H1 (cell line): ENCODE results near the gene ZNF786. TPM values are rescaled to one million over a fixed set of nuclear protein-coding genes. Genes with fewer than 3 reads are reported as not detected.

Source experiments
- ASH2L ChIP-seq: fragments of 200-600, 300-600 bp; sonication (generic); IDR thresholded peaks from one replicate; pipeline ENCODE4 v1.7.1; 2017; ENCODE audit warnings: low read length
- CBX5 ChIP-seq: fragments of 300-800, 300-1000 bp; sonication (generic); IDR thresholded peaks from 2 replicates; pipeline ENCODE4 v1.7.1; 2016; ENCODE audit warnings: antibody characterized with exemption, low read length, low read depth
- CHD7 ChIP-seq: fragments of 300-600 bp; sonication (generic); IDR thresholded peaks from 2 replicates; pipeline ENCODE4 v1.7.1; 2012; ENCODE audit warnings: low read length, moderate library complexity, mild to moderate bottlenecking, inconsistent platforms; ENCODE audit not compliant: insufficient replicate concordance
- CTCF ChIP-seq, 3 experiments: IDR thresholded peaks; 1 replicate in 2 of 3; 2 replicates in 1 of 3; pipeline versions ENCODE4 v1.5.1 to v1.6.1; 2011; ENCODE audit warnings: low read length in 3 of 3, mild to moderate bottlenecking in 3 of 3, inconsistent platforms in 2 of 3, low read depth in 1 of 3, moderate library complexity in 1 of 3; ENCODE audit not compliant: insufficient read depth in 1 of 3; ENCODE audit errors: control extremely low read depth in 1 of 3
- SIRT6 ChIP-seq: IDR thresholded peaks from one replicate; pipeline ENCODE4 v1.7.1; 2012; ENCODE audit warnings: low read length, inconsistent platforms
- SIX5 ChIP-seq: IDR thresholded peaks from 2 replicates; pipeline ENCODE4 v1.6.1; 2011; ENCODE audit warnings: mild to moderate bottlenecking, low read depth, low read length
- SP1 ChIP-seq: IDR thresholded peaks from 2 replicates; pipeline ENCODE4 v1.6.1; 2011; ENCODE audit warnings: low read depth, low read length
- ZNF274 ChIP-seq: IDR thresholded peaks from 2 replicates; pipeline ENCODE4 v1.7.0; 2012; ENCODE audit warnings: low read length, borderline replicate concordance; ENCODE audit errors: extremely low read depth
- polyA plus RNA-seq, 7 experiments: library from polyadenylated mRNA; depleted of rRNA in 3 of 7; stranded (reverse) in 5 of 7; unstranded in 2 of 7; fragments of >200 nt in 5 of 7; fragments of 200-250 nt in 2 of 7; gene quantifications; 1 replicate in 5 of 7; 2 replicates in 1 of 7; 4 replicates in 1 of 7; pipeline versions ENCODE4 v1.2.1 to v1.2.3, GENCODE V29; 2011 to 2013; ENCODE audit warnings: missing spikeins in 2 of 7, mixed read lengths in 2 of 7
- total RNA-seq: library from RNA; stranded (reverse); fragmentation: NEBNext Ultra II Directional; extraction: Animal tissue kit (Norgen Biotek cat#: 25700); gene quantifications from 2 replicates; pipeline ENCODE4 v1.2.1, GENCODE V29; 2021

The ZNF786 gene
- total and polyA plus RNA-seq, 2 of the 8 experiments (the other 6 are each of a cell fraction or from before 2014, with no cell fraction given), result 7.7 to 16.3 TPM

- TF ChIP-seq CHD7 (no peak), CBX5 (no peak), ZNF274 (no peak), SIX5 (no peak), CTCF (IDR thresholded peaks at IDR 0.05; ENCODE audit: control extremely low read depth in 1 of 3, insufficient read depth in 1 of 3, low read depth in 1 of 3, low read length in 3 of 3) (no peak), SP1 (no peak), ASH2L (no peak), SIRT6 (no peak)
- TF ChIP-seq, all 59 proteins: peak for 0
These were observed 49.2 kb downstream of the ZNF786 start (continued) for GRCh38 chr7:149041350-149041749.
